ENCODE results near the gene IDNK. TPM values are rescaled to one million over a fixed set of nuclear protein-coding genes. Genes with fewer than 3 reads are reported as not detected.
A peak's percentile ranks its signal among the peaks of the same experiment; 100 is the strongest.

IDNK gene
- total RNA-seq, 3 donors from 2014 or later (not counting 1 experiment from before 2014, with no cell fraction given) = 12.5 to 13.5 (median 13.0) TPM

DNA sequence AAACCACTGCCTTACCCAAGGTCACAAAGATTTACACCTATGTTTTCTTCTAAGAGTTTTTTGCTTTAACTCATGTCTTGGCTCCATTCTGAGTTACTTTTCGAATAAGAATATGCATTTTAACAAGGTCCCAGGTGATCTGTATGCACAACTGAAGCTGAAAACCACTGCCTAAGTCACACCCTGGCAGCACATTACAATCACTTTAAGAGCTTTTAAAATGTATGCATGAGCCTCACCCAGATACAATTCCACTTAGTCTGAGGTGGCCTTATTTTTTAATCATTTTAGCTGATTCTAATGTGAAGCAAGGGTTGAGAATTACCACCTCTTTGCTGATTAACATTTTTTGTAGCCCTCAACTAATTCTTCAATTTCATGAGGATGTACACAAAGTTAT, 29.5 kb downstream of the IDNK start:
- 95% methylated on average over 1 of the region's 1 CpG for WGBS (ENCODE audit: insufficient coverage)
- H3K9me3 ChIP-seq (ENCODE audit: control insufficient read depth, insufficient read depth, low read length) = no peaks in the 10 kb centered on the region
- no peak overlapping the region for H3K27ac ChIP-seq (ENCODE audit: low read length)
- no peak for DNase-seq
- peaks cover 6 to 14% of the 10 kb centered on the region in 2 donors for H3K4me1 Mint-ChIP-seq
- H3K27ac Mint-ChIP-seq = peak overlapping the region; percentile 12
- intact Hi-C loops (cut with micrococcal nuclease) = no loop called here
- no peak overlapping the region for H3K4me3 Mint-ChIP-seq
- no peaks in the 10 kb centered on the region for H3K36me3 Mint-ChIP-seq
- TF ChIP-seq, protein P1, sequence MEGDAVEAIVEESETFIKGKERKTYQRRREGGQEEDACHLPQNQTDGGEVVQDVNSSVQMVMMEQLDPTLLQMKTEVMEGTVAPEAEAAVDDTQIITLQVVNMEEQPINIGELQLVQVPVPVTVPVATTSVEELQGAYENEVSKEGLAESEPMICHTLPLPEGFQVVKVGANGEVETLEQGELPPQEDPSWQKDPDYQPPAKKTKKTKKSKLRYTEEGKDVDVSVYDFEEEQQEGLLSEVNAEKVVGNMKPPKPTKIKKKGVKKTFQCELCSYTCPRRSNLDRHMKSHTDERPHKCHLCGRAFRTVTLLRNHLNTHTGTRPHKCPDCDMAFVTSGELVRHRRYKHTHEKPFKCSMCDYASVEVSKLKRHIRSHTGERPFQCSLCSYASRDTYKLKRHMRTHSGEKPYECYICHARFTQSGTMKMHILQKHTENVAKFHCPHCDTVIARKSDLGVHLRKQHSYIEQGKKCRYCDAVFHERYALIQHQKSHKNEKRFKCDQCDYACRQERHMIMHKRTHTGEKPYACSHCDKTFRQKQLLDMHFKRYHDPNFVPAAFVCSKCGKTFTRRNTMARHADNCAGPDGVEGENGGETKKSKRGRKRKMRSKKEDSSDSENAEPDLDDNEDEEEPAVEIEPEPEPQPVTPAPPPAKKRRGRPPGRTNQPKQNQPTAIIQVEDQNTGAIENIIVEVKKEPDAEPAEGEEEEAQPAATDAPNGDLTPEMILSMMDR (IDR thresholded peaks at IDR 0.05) = no peak
- peaks cover 35% of the 10 kb centered on the region for H3K36me3 ChIP-seq (ENCODE audit: control insufficient read depth, insufficient read depth, low read length)
- no peak overlapping the region for H3K4me3 ChIP-seq (ENCODE audit: low read length)
- no peaks in the 10 kb centered on the region for H3K4me1 ChIP-seq (ENCODE audit: control insufficient read depth, insufficient read depth, low read length)
- no peaks in the 10 kb centered on the region for H3K9me3 Mint-ChIP-seq
- no peaks in the 10 kb centered on the region for H3K27me3 Mint-ChIP-seq (ENCODE audit: low read depth in 2 of 2)
- H3K27me3 ChIP-seq (ENCODE audit: control insufficient read depth, insufficient read depth, low read length) = no peaks in the 10 kb centered on the region
- no peak for ATAC-seq

DNA sequence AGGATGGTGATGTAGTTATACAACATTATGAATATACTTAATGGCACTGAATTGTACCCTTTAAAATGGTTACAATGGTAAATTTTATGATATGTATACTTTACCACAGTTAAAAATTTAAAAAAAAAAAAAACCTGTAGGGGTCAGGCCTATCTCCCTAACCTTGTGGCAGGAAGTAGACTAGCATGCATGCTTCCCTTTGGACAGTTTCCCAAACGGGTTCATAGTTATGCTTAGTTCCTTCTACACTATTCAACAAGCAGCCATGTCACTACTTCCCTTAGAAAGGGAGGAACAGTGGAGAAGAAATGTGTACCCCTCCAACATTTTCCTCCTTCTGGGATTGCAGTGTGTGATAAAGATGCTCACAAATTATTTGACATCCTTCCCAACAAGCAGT, 32.5 kb downstream of the IDNK start:
- no peak overlapping the region for H3K27ac ChIP-seq (ENCODE audit: low read length)
- no peak overlapping the region for H3K4me3 ChIP-seq (ENCODE audit: low read length)
- H3K4me1 Mint-ChIP-seq = peaks cover 6 to 10% of the 10 kb centered on the region in 2 donors
- no peaks in the 10 kb centered on the region for H3K27me3 ChIP-seq (ENCODE audit: control insufficient read depth, insufficient read depth, low read length)
- DNase-seq (no peak), ATAC-seq (no peak)
- no peaks in the 10 kb centered on the region for H3K4me1 ChIP-seq (ENCODE audit: control insufficient read depth, insufficient read depth, low read length)
- H3K4me3 Mint-ChIP-seq = no peak overlapping the region
- TF ChIP-seq, protein P1 (IDR thresholded peaks at IDR 0.05) = no peak
- intact Hi-C loops (cut with micrococcal nuclease) = no loop called here
- H3K36me3 ChIP-seq (ENCODE audit: control insufficient read depth, insufficient read depth, low read length) = peaks cover 59% of the 10 kb centered on the region
- H3K36me3 Mint-ChIP-seq = peaks cover 7% of the 10 kb centered on the region
- H3K27me3 Mint-ChIP-seq (ENCODE audit: low read depth in 2 of 2) = no peaks in the 10 kb centered on the region
- H3K9me3 Mint-ChIP-seq = no peaks in the 10 kb centered on the region
- no CpG with 5 or more reads among the region's 1 CpG for WGBS (ENCODE audit: insufficient coverage)
- H3K9me3 ChIP-seq (ENCODE audit: control insufficient read depth, insufficient read depth, low read length) = no peaks in the 10 kb centered on the region
- H3K27ac Mint-ChIP-seq = no peak overlapping the region

DNA sequence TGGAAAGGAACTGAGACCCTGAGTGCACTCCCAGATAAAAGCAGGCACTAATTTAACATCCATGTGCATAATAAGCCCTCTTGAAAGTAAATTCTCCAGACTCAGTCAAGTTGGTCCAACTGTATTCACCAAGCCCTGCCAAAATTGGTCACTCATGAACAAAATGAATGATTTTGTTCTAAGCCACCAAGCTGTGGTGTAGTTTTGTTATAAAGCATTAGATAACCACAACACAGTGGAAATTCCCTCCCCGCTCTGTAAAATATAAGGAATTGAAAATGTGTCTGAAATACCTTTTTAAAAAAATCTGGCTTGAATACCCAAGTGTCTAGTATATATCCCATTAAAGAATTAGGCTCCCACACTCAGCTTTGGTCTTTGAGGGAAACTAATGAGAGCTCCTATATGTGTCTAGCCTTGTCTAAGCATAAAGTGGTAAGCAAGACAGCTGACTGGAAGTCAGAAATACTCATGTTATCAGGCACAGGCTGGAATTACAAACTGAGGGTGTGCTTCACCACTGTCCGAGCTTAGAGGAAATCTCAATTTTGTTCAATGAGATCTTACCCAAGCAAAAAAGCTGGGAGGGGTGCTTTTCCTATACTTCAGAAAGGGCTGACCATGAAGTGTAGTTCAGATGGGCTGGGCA, 33.2 kb downstream of the IDNK start:
- 60% methylated on average over 1 of the region's 2 CpGs for WGBS (ENCODE audit: insufficient coverage)
- Mint-ChIP-seq H3K4me3 (no peak overlapping the region), H3K27ac (no peak overlapping the region), H3K4me1 (peaks cover 6 to 10% of the 10 kb centered on the region in 2 donors), H3K9me3 (no peaks in the 10 kb centered on the region), H3K36me3 (peaks cover 7% of the 10 kb centered on the region), H3K27me3 (ENCODE audit: low read depth in 2 of 2) (no peaks in the 10 kb centered on the region)
- DNase-seq (no peak), ATAC-seq (no peak)
- TF ChIP-seq, protein P1 (IDR thresholded peaks at IDR 0.05) = no peak
- Histone ChIP-seq H3K4me3 (ENCODE audit: low read length) (no peak overlapping the region), H3K27ac (ENCODE audit: low read length) (no peak overlapping the region), H3K9me3 (ENCODE audit: control insufficient read depth, insufficient read depth, low read length) (no peaks in the 10 kb centered on the region), H3K27me3 (ENCODE audit: control insufficient read depth, insufficient read depth, low read length) (no peaks in the 10 kb centered on the region), H3K36me3 (ENCODE audit: control insufficient read depth, insufficient read depth, low read length) (peaks cover 64% of the 10 kb centered on the region), H3K4me1 (ENCODE audit: control insufficient read depth, insufficient read depth, low read length) (no peaks in the 10 kb centered on the region)
- intact Hi-C loops (cut with micrococcal nuclease) = no loop called here

DNA sequence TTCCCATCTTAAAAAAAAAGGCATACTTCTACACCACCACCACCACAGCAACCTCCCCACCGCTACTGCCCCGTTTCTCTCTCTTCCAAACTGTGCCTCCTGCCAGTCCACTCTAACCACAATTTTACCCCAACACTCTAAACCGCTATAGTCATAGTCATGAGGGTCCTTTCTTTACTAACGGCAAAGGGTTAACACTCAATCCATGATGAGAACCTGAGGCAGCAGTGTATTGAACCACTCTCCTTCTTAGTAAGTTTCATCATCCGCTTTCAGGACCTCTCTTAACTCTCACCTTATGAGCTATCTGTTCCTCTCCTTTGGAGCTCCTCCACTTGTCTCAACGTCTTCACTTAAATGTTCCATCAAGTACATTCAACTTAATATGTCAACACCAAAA, 34.0 kb downstream of the IDNK start:
- Histone ChIP-seq H3K4me3 (ENCODE audit: low read length) (no peak overlapping the region), H3K27ac (ENCODE audit: low read length) (no peak overlapping the region), H3K9me3 (ENCODE audit: control insufficient read depth, insufficient read depth, low read length) (no peaks in the 10 kb centered on the region), H3K27me3 (ENCODE audit: control insufficient read depth, insufficient read depth, low read length) (no peaks in the 10 kb centered on the region), H3K4me1 (ENCODE audit: control insufficient read depth, insufficient read depth, low read length) (no peaks in the 10 kb centered on the region), H3K36me3 (ENCODE audit: control insufficient read depth, insufficient read depth, low read length) (peaks cover 64% of the 10 kb centered on the region)
- DNase-seq (no peak), ATAC-seq (no peak)
- Mint-ChIP-seq H3K36me3 (peaks cover 11% of the 10 kb centered on the region), H3K4me1 (peaks cover 6 to 10% of the 10 kb centered on the region in 2 donors), H3K27ac (no peak overlapping the region), H3K4me3 (no peak overlapping the region), H3K27me3 (ENCODE audit: low read depth in 2 of 2) (no peaks in the 10 kb centered on the region), H3K9me3 (no peaks in the 10 kb centered on the region)
- intact Hi-C loops (cut with micrococcal nuclease) = no loop called here
- WGBS (ENCODE audit: insufficient coverage) = 85% methylated on average over 6 of the region's 6 CpGs
- TF ChIP-seq, protein P1 (IDR thresholded peaks at IDR 0.05) = no peak
